ENCODE data around the gene CHMP3. TPM values are rescaled to one million over a fixed set of nuclear protein-coding genes. Genes with fewer than 3 reads are reported as not detected.

CHMP3 gene
- total and polyA plus RNA-seq, 2 of the 8 experiments (the other 6 are each of a cell fraction or from before 2014, with no cell fraction given): 11.7 to 21.9 TPM

GRCh38 chr2:86512892-86513291, 50.4 kb downstream of the CHMP3 start (continued):
- no peak for TF ChIP-seq TAF1 (IDR thresholded peaks at IDR 0.05; ENCODE audit: low read depth, low read length)
- TF ChIP-seq TBP (IDR thresholded peaks at IDR 0.05; ENCODE audit: low read depth, low read length): no peak
- no peak for TF ChIP-seq CHD2 (IDR thresholded peaks at IDR 0.05; ENCODE audit: low read length)
- no peak for TF ChIP-seq SP1 (IDR thresholded peaks at IDR 0.05; ENCODE audit: low read depth, low read length)
- no peak for TF ChIP-seq CBX8 (IDR thresholded peaks at IDR 0.05; ENCODE audit: borderline replicate concordance, low read depth, low read length)

All from H1 (cell line).